Measurements from ENCODE around the gene GMCL2. TPM values are rescaled to one million over a fixed set of nuclear protein-coding genes. Genes with fewer than 3 reads are reported as not detected.
A peak's percentile ranks its signal among the peaks of the same experiment; 100 is the strongest.

GMCL2 gene
- total and polyA plus RNA-seq, 2 experiments from 2014 or later = not detected

- H3K9me2 ChIP-seq (replicated peaks; ENCODE audit: insufficient read depth) = no peaks in the 10 kb centered on the region
These were observed 22.9 kb upstream of the GMCL2 start for GRCh38 chr5:178210073-178210535.

GRCh38 chr5:178209334-178210072 is 22.3 kb upstream of the GMCL2 start:
- no peaks in the 10 kb centered on the region for H3K36me3 ChIP-seq (replicated peaks; ENCODE audit: insufficient read depth, low read depth)
- TF ChIP-seq CTCF (IDR thresholded peaks at IDR 0.05; ENCODE audit: poor library complexity) (no peak), EZH2 (IDR thresholded peaks at IDR 0.05; ENCODE audit: borderline replicate concordance) (no peak), EZH2phosphoT487 (IDR thresholded peaks at IDR 0.05; ENCODE audit: low read depth, severe bottlenecking, unreplicated experiment) (no peak)
- 90% methylated on average over 8 of the region's 8 CpGs for WGBS (ENCODE audit: low lambda C conversion rate, missing lambda C conversion rate)
- no peak for DNase-seq (ENCODE audit: low spot score)
- H3K27me3 ChIP-seq = no peaks in the 10 kb centered on the region
- peaks cover 54% of the 10 kb centered on the region for H4K20me1 ChIP-seq (ENCODE audit: insufficient read depth, poor library complexity, severe bottlenecking)
- no peak overlapping the region for H3K4me3 ChIP-seq
- no peaks in the 10 kb centered on the region for H3K9me2 ChIP-seq (replicated peaks; ENCODE audit: insufficient read depth)
- no peaks in the 10 kb centered on the region for H3K9me3 ChIP-seq (ENCODE audit: low read depth)
- H3K4me2 ChIP-seq = no peak overlapping the region
- no peak overlapping the region for H2AFZ ChIP-seq
- H3K79me2 ChIP-seq = peaks cover 42% of the 10 kb centered on the region
- no peak overlapping the region for H3K27ac ChIP-seq
- peaks cover 43% of the 10 kb centered on the region for H3K4me1 ChIP-seq (ENCODE audit: insufficient read depth)

More at GRCh38 chr5:178210073-178210535, 22.9 kb upstream of the GMCL2 start:
- H3K79me2 ChIP-seq = peaks cover 39% of the 10 kb centered on the region
- 94% methylated on average over 18 of the region's 18 CpGs for WGBS (ENCODE audit: low lambda C conversion rate, missing lambda C conversion rate)
- no peak for DNase-seq (ENCODE audit: low spot score)
- no peaks in the 10 kb centered on the region for H3K36me3 ChIP-seq (replicated peaks; ENCODE audit: insufficient read depth, low read depth)
- no peak overlapping the region for H2AFZ ChIP-seq
- no peak overlapping the region for H3K4me2 ChIP-seq
- TF ChIP-seq EZH2 (IDR thresholded peaks at IDR 0.05; ENCODE audit: borderline replicate concordance) (no peak), EZH2phosphoT487 (IDR thresholded peaks at IDR 0.05; ENCODE audit: low read depth, severe bottlenecking, unreplicated experiment) (no peak), CTCF (IDR thresholded peaks at IDR 0.05; ENCODE audit: poor library complexity) (no peak)
- peaks cover 44% of the 10 kb centered on the region for H3K4me1 ChIP-seq (ENCODE audit: insufficient read depth)
- H3K9me3 ChIP-seq (ENCODE audit: low read depth) = no peaks in the 10 kb centered on the region
- no peak overlapping the region for H3K4me3 ChIP-seq
- H3K27ac ChIP-seq = no peak overlapping the region
- no peaks in the 10 kb centered on the region for H3K27me3 ChIP-seq
- peaks cover 54% of the 10 kb centered on the region for H4K20me1 ChIP-seq (ENCODE audit: insufficient read depth, poor library complexity, severe bottlenecking)

GRCh38 chr5:178208540-178209227 is 21.5 kb upstream of the GMCL2 start:
- Histone ChIP-seq H3K79me2 (peaks cover 42% of the 10 kb centered on the region), H3K4me3 (no peak overlapping the region), H3K9me3 (ENCODE audit: low read depth) (no peaks in the 10 kb centered on the region), H3K9me2 (replicated peaks; ENCODE audit: insufficient read depth) (no peaks in the 10 kb centered on the region), H3K4me2 (no peak overlapping the region), H3K27ac (no peak overlapping the region), H3K4me1 (ENCODE audit: insufficient read depth) (peaks cover 36% of the 10 kb centered on the region), H2AFZ (no peak overlapping the region), H3K36me3 (replicated peaks; ENCODE audit: insufficient read depth, low read depth) (no peaks in the 10 kb centered on the region), H4K20me1 (ENCODE audit: insufficient read depth, poor library complexity, severe bottlenecking) (peaks cover 54% of the 10 kb centered on the region), H3K27me3 (no peaks in the 10 kb centered on the region)
- DNase-seq (ENCODE audit: low spot score) = no peak
- TF ChIP-seq EZH2 (IDR thresholded peaks at IDR 0.05; ENCODE audit: borderline replicate concordance) (no peak), CTCF (IDR thresholded peaks at IDR 0.05; ENCODE audit: poor library complexity) (peak; percentile 5), EZH2phosphoT487 (IDR thresholded peaks at IDR 0.05; ENCODE audit: low read depth, severe bottlenecking, unreplicated experiment) (no peak)
- WGBS (ENCODE audit: low lambda C conversion rate, missing lambda C conversion rate) = 84% methylated on average over 5 of the region's 5 CpGs
